AG04449 (cell line): ENCODE measurements around the gene IGSF21.
A peak's percentile ranks its signal among the peaks of the same experiment; 100 is the strongest.

Experiments
- CTCF ChIA-PET: fragments of 350-600 bp; formaldehyde crosslinking; extraction: SDS; loops from one replicate; lab custom pipeline; 2021; ENCODE audit warnings: antibody characterized with exemption; lab: Yijun Ruan, JAX
- POLR2A ChIA-PET: fragments of 400-600, 350-600 bp; formaldehyde crosslinking; extraction: SDS; loops from one replicate; lab custom pipeline; 2020; ENCODE audit warnings: antibody characterized with exemption, inconsistent platforms; lab: Yijun Ruan, JAX
- DNase-seq: peaks from one replicate; pipeline ENCODE4 v3.0.0-alpha.2; 2010; ENCODE audit warnings: low read depth, low spot score
- H3K4me3 ChIP-seq: 2 replicates; pipeline ENCODE4 v1.5.1; 2011; ENCODE audit warnings: low read depth, mild to moderate bottlenecking, control low read depth, low read length
- CTCF ChIP-seq: IDR thresholded peaks from one replicate; pipeline ENCODE4 v1.5.1; 2011; ENCODE audit warnings: mild to moderate bottlenecking, moderate library complexity, low read length, control low read depth, inconsistent platforms; ENCODE audit not compliant: insufficient read depth; ENCODE audit errors: missing control alignments

Gene IGSF21

GRCh38 chr1:18100060-18100459 lies 7.5 kb upstream of the IGSF21 start:
- no peak overlapping the region for H3K4me3 ChIP-seq
- CTCF ChIA-PET = interaction anchor here (0.7 to 3.2 kb wide), 31 partner anchors 9 to 605 kb away, joined by 3 to 41 read pairs (median 5); no protein-coding TSS in a partner anchor
- POLR2A ChIA-PET = interaction anchor here (0.5 kb wide), 1 partner anchor 176 kb away, joined by 3 read pairs; no protein-coding TSS in a partner anchor
- no peak for DNase-seq
- no peak for TF ChIP-seq CTCF

- DNase-seq = no peak
- ChIA-PET POLR2A (interaction anchor here (0.5 kb wide), 1 partner anchor 176 kb away, joined by 3 read pairs; no protein-coding TSS in a partner anchor), CTCF (interaction anchor here (0.7 to 3.2 kb wide), 32 partner anchors 9 to 606 kb away, joined by 3 to 41 read pairs (median 5); no protein-coding TSS in a partner anchor)
- H3K4me3 ChIP-seq = no peak overlapping the region
- TF ChIP-seq CTCF = peak; percentile 74
Measured at GRCh38 chr1:18100491-18101063, 7.0 kb upstream of the IGSF21 start.

- ChIA-PET POLR2A (no interaction called here), CTCF (interaction anchor here (1.0 to 3.2 kb wide), 8 partner anchors 10 to 608 kb away, joined by 3 to 41 read pairs (median 5); no protein-coding TSS in a partner anchor)
- TF ChIP-seq CTCF = no peak
- DNase-seq = no peak
- H3K4me3 ChIP-seq = no peak overlapping the region
Measured at GRCh38 chr1:18101508-18101907, 6.1 kb upstream of the IGSF21 start.

- ChIA-PET POLR2A (no interaction called here), CTCF (interaction anchor here (1.6 kb wide), 1 partner anchor 9 kb away, joined by 7 read pairs; no protein-coding TSS in a partner anchor)
- H3K4me3 ChIP-seq = no peak overlapping the region
- TF ChIP-seq CTCF = no peak
- DNase-seq = no peak
Measured at GRCh38 chr1:18103788-18104421, 3.7 kb upstream of the IGSF21 start.

- no peak overlapping the region for H3K4me3 ChIP-seq
- TF ChIP-seq CTCF = no peak
- ChIA-PET CTCF (interaction anchor here (1.6 kb wide), 1 partner anchor 10 kb away, joined by 7 read pairs; no protein-coding TSS in a partner anchor), POLR2A (no interaction called here)
- DNase-seq = no peak
Measured at GRCh38 chr1:18104546-18105100, 3.0 kb upstream of the IGSF21 start.

- CTCF ChIA-PET = interaction anchor here (1.6 kb wide), 1 partner anchor 11 kb away, joined by 7 read pairs; no protein-coding TSS in a partner anchor
- H3K4me3 ChIP-seq = no peak overlapping the region
- TF ChIP-seq CTCF = no peak
- no peak for DNase-seq
- POLR2A ChIA-PET = no interaction called here
Measured at GRCh38 chr1:18105196-18105595, 2.4 kb upstream of the IGSF21 start.
